ENCODE results near the gene LDLRAD3. TPM values are rescaled to one million over a fixed set of nuclear protein-coding genes. Genes with fewer than 3 reads are reported as not detected.

LDLRAD3 gene
- total RNA-seq, 1 experiment from 2014 or later = 28.1 TPM

DNA sequence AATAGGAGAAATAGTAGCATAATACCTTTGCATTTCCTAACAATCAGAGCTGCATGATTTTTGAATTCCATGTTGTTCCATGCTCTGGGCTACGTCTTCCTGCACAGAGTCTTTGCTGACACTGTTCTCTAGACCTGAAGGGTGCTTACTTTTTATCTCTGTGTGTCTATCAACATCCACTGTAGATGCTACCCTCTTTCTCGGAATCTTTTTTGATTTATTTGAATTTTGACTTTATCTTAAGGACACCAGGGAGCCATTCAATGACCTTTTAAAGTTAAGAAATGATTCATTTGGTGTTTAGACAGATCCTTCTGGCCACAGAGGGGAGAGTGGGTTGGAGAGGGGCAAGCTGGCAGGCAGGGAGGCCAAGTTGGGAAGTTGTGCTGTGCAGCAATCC is 90.1 kb downstream of the LDLRAD3 start:
- H3K4me3 ChIP-seq (ENCODE audit: low read depth in 2 of 2, low read length in 2 of 2) = no peak overlapping the region
- H3K27ac ChIP-seq (ENCODE audit: low read length) = peak overlapping the region; percentile 82
- TF ChIP-seq, protein P1, sequence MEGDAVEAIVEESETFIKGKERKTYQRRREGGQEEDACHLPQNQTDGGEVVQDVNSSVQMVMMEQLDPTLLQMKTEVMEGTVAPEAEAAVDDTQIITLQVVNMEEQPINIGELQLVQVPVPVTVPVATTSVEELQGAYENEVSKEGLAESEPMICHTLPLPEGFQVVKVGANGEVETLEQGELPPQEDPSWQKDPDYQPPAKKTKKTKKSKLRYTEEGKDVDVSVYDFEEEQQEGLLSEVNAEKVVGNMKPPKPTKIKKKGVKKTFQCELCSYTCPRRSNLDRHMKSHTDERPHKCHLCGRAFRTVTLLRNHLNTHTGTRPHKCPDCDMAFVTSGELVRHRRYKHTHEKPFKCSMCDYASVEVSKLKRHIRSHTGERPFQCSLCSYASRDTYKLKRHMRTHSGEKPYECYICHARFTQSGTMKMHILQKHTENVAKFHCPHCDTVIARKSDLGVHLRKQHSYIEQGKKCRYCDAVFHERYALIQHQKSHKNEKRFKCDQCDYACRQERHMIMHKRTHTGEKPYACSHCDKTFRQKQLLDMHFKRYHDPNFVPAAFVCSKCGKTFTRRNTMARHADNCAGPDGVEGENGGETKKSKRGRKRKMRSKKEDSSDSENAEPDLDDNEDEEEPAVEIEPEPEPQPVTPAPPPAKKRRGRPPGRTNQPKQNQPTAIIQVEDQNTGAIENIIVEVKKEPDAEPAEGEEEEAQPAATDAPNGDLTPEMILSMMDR (IDR thresholded peaks at IDR 0.05) = no peak
- TF ChIP-seq POLR2AphosphoS5 (IDR thresholded peaks at IDR 0.05; ENCODE audit: low read depth, low read length) (no peak), TCF7L2 (IDR thresholded peaks at IDR 0.05; ENCODE audit: low read depth, low read length) (no peak), SIN3A (IDR thresholded peaks at IDR 0.05; ENCODE audit: borderline replicate concordance, insufficient read depth, low read depth, low read length) (no peak)
- TF ChIP-seq, protein P2, sequence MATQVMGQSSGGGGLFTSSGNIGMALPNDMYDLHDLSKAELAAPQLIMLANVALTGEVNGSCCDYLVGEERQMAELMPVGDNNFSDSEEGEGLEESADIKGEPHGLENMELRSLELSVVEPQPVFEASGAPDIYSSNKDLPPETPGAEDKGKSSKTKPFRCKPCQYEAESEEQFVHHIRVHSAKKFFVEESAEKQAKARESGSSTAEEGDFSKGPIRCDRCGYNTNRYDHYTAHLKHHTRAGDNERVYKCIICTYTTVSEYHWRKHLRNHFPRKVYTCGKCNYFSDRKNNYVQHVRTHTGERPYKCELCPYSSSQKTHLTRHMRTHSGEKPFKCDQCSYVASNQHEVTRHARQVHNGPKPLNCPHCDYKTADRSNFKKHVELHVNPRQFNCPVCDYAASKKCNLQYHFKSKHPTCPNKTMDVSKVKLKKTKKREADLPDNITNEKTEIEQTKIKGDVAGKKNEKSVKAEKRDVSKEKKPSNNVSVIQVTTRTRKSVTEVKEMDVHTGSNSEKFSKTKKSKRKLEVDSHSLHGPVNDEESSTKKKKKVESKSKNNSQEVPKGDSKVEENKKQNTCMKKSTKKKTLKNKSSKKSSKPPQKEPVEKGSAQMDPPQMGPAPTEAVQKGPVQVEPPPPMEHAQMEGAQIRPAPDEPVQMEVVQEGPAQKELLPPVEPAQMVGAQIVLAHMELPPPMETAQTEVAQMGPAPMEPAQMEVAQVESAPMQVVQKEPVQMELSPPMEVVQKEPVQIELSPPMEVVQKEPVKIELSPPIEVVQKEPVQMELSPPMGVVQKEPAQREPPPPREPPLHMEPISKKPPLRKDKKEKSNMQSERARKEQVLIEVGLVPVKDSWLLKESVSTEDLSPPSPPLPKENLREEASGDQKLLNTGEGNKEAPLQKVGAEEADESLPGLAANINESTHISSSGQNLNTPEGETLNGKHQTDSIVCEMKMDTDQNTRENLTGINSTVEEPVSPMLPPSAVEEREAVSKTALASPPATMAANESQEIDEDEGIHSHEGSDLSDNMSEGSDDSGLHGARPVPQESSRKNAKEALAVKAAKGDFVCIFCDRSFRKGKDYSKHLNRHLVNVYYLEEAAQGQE (IDR thresholded peaks at IDR 0.05; ENCODE audit: insufficient read depth in 1 of 2, low read depth in 2 of 2, low read length in 1 of 2) = no peak
- H3K36me3 ChIP-seq (ENCODE audit: control insufficient read depth, insufficient read depth, low read length) = no peaks in the 10 kb centered on the region
- H3K27me3 ChIP-seq (ENCODE audit: control insufficient read depth, insufficient read depth, low read length) = no peaks in the 10 kb centered on the region
- no peak for DNase-seq (ENCODE audit: low read depth, low spot score)
- in situ Hi-C loops (cut with HindIII; ENCODE audit: low pct_unique_long_range_greater_than_20kb, low sequenced_read_pairs) = no loop called here
- POLR2A ChIA-PET = no interaction called here
- H3K4me1 ChIP-seq (ENCODE audit: control insufficient read depth, insufficient read depth, low read length) = peaks cover 56% of the 10 kb centered on the region
- BruUV-seq (replicated peaks) = no TSS peak
- intact Hi-C loops (cut with micrococcal nuclease; ENCODE audit: unreplicated experiment) = loop anchor here (10.0 kb wide), 1 partner anchor 419 kb away; the partner anchor contains the start of gene FJX1
- CTCF ChIA-PET = no interaction called here
- no peak for ATAC-seq
- no peaks in the 10 kb centered on the region for H3K9me3 ChIP-seq (ENCODE audit: control insufficient read depth, insufficient read depth, low read depth, low read length)

DNA sequence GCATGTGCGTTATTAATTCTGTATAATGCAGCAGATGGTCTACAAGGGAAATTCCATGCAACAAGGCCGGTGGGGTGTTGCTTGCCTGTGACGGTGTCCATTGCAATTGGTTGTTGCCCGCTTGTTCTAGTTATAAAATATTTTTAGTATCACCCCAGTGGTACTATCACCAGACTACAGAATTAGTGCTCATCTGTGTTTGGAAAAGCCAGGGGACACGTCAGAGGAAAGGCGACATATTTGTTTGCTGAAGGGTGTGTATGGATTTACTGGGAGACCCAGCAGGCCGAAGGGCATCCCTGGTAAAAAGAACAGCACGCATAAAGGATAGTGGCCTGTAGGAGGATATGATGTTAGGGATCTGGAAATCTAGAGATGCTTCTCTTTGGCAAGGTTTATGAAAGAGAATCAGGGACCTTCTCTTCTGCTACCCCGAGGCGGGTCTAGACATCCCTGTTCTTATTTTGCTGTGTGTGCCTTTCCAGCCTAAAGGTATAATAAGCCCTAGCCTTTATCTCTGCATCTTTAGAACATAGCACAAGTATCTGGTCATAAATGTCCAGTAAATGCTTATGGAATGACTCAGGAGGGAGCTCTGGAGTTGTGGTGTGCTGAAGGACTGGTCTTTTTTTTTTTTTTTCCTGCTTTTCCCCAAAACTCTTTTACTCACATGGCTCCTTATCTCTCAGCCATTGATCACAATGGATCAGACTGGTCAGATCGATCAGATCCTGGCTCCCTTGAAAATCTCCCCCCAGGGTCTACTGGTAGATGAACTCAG is 90.9 kb downstream of the LDLRAD3 start:
- H3K4me1 ChIP-seq (ENCODE audit: control insufficient read depth, insufficient read depth, low read length) = peaks cover 49% of the 10 kb centered on the region
- CTCF ChIA-PET = no interaction called here
- no TSS peak for BruUV-seq (replicated peaks)
- POLR2A ChIA-PET = no interaction called here
- ATAC-seq (peak; percentile 88), DNase-seq (ENCODE audit: low read depth, low spot score) (no peak)
- no peaks in the 10 kb centered on the region for H3K9me3 ChIP-seq (ENCODE audit: control insufficient read depth, insufficient read depth, low read depth, low read length)
- TF ChIP-seq, protein P1 (IDR thresholded peaks at IDR 0.05) = 0 out of 2 replicates have a peak, but pooled peaks have one; percentile 6
- TF ChIP-seq SIN3A (IDR thresholded peaks at IDR 0.05; ENCODE audit: borderline replicate concordance, insufficient read depth, low read depth, low read length) (no peak), POLR2AphosphoS5 (IDR thresholded peaks at IDR 0.05; ENCODE audit: low read depth, low read length) (no peak), TCF7L2 (IDR thresholded peaks at IDR 0.05; ENCODE audit: low read depth, low read length) (peak; percentile 47; the same call in 1 of the 2 replicates)
- TF ChIP-seq, protein P2 (IDR thresholded peaks at IDR 0.05; ENCODE audit: insufficient read depth in 1 of 2, low read depth in 2 of 2, low read length in 1 of 2) = no peak
- H3K27me3 ChIP-seq (ENCODE audit: control insufficient read depth, insufficient read depth, low read length) = no peaks in the 10 kb centered on the region
- in situ Hi-C loops (cut with HindIII; ENCODE audit: low pct_unique_long_range_greater_than_20kb, low sequenced_read_pairs) = no loop called here
- no peaks in the 10 kb centered on the region for H3K36me3 ChIP-seq (ENCODE audit: control insufficient read depth, insufficient read depth, low read length)
- intact Hi-C loops (cut with micrococcal nuclease; ENCODE audit: unreplicated experiment) = loop anchor here (10.0 kb wide), 1 partner anchor 420 kb away; the partner anchor contains the start of gene FJX1
- H3K27ac ChIP-seq (ENCODE audit: low read length) = peak overlapping the region; percentile 82
- H3K4me3 ChIP-seq (ENCODE audit: low read depth in 2 of 2, low read length in 2 of 2) = no peak overlapping the region

All from Panc1 (cell line).